Motor neuron (in vitro differentiated cells): ENCODE data around the gene WDR81. TPM values are rescaled to one million over a fixed set of nuclear protein-coding genes. Genes with fewer than 3 reads are reported as not detected.
A peak's percentile ranks its signal among the peaks of the same experiment; 100 is the strongest.
"Not testable (repeated sequence)": the region's sequence is repeated elsewhere in the genome, so short reads cannot be mapped to it uniquely, and the experiment has no call there.

Source experiments
- ATAC-seq, 8 experiments: fragments of 200-7000 bp; cut with Tn5 transposase; replicated peaks in 6 of 8; 2 replicates each; pipeline ENCODE4 v1.8.0; 2021; ENCODE audit warnings: mild to moderate bottlenecking in 8 of 8, moderate library complexity in 8 of 8
- H3K27ac ChIP-seq, 2 donors: fragments of 250-450 bp; sonication (Bioruptor Pico); 2 replicates each; pipeline ENCODE4 v1.9.0; 2021; ENCODE audit warnings: antibody characterized with exemption in 2 of 2, mild to moderate bottlenecking in 2 of 2, moderate library complexity in 1 of 2
- H3K4me1 ChIP-seq, 2 donors: fragments of 250-450 bp; sonication (Bioruptor Pico); replicated peaks in 1 of 2; 2 replicates each; pipeline ENCODE4 v1.6.1; 2021; ENCODE audit warnings: antibody characterized with exemption in 2 of 2, mild to moderate bottlenecking in 2 of 2, moderate library complexity in 1 of 2
- H3K4me3 ChIP-seq, 5 donors: fragments of 250-450 bp; sonication (Bioruptor Pico); 2 replicates each; pipeline ENCODE4 v1.9.0; 2021; ENCODE audit warnings: antibody characterized with exemption in 5 of 5, mild to moderate bottlenecking in 5 of 5, moderate library complexity in 4 of 5
- WGBS, 10 experiments: fragments of 450-650 bp; shearing (Covaris generic); methylation state at CpG; one replicate each; pipeline ENCODE4 v1.0.0; 2022; 5-methylcytosine and 5-hydroxymethylcytosine counted together
- in situ Hi-C, 9 experiments: fragments of 400-800 bp; cut with MboI; loops; one replicate each; pipeline ENCODE4 v1.15.0; 2021; ENCODE audit warnings: low sequenced_read_pairs in 9 of 9, low pct_unique_long_range_greater_than_20kb in 2 of 9; ENCODE audit not compliant: unreplicated experiment in 9 of 9
- total RNA-seq, 8 experiments: library from RNA; unstranded; fragments of 300-600 nt; gene quantifications; 2 replicates each; pipeline versions ENCODE4 v1.2.3 to v1.2.4, GENCODE V29; 2022

Gene WDR81
- total RNA-seq, 8 experiments from 2014 or later = 4.0 to 26.2 (median 9.1) TPM

GRCh38 chr17:1752425-1753262 is 28.1 kb downstream of the WDR81 start:
- ATAC-seq = peak in 4 of 8 experiments; percentile 9 to 87 (median 60)
- H3K4me3 ChIP-seq = no peak overlapping the region
- in situ Hi-C loops = no loop called here
- H3K27ac ChIP-seq = no peak overlapping the region
- peaks cover 6 to 15% of the 10 kb centered on the region in 2 donors for H3K4me1 ChIP-seq
- WGBS, 10 experiments = 20 to 77% (median 61%) methylated on average over 2 to 9 of the region's 18 CpGs; no CpG with 5 or more reads in 3 of the 10 experiments

- WGBS, 10 experiments = 91 to 100% (median 100%) methylated on average over 2 to 4 of the region's 23 CpGs; no CpG with 5 or more reads in 3 of the 10 experiments
- peak in 1 of 8 experiments; percentile 9 for ATAC-seq
- in situ Hi-C loops = no loop called here
- H3K4me3 ChIP-seq = no peak overlapping the region
- H3K4me1 ChIP-seq = peaks cover 6 to 15% of the 10 kb centered on the region in 2 donors
- no peak overlapping the region for H3K27ac ChIP-seq
Observed at GRCh38 chr17:1753767-1754429, 29.4 kb downstream of the WDR81 start.

- H3K4me3 ChIP-seq = no peak overlapping the region
- H3K27ac ChIP-seq = no peak overlapping the region
- ATAC-seq = peak in 4 of 8 experiments; percentile 18 to 33 (median 22)
- in situ Hi-C loops = no loop called here
- 73 to 100% methylated on average over 1 to 6 of the region's 25 CpGs; no CpG with 5 or more reads in 8 of the 10 experiments for WGBS, 10 experiments
- H3K4me1 ChIP-seq = peaks cover 6 to 15% of the 10 kb centered on the region in 2 donors
Observed at GRCh38 chr17:1754430-1755112, 30.1 kb downstream of the WDR81 start.

- in situ Hi-C loops = no loop called here
- WGBS, 10 experiments = 63 to 95% (median 88%) methylated on average over 4 to 9 of the region's 20 CpGs; no CpG with 5 or more reads in 6 of the 10 experiments
- Histone ChIP-seq H3K27ac (no peak overlapping the region), H3K4me3 (no peak overlapping the region), H3K4me1 (peaks cover 6 to 15% of the 10 kb centered on the region in 2 donors)
- ATAC-seq = peak in 5 of 8 experiments; percentile 21 to 36 (median 29)
Observed at GRCh38 chr17:1755252-1755826, 30.8 kb downstream of the WDR81 start.

GRCh38 chr17:1755827-1756262 is 31.3 kb downstream of the WDR81 start:
- ATAC-seq = peak in 5 of 8 experiments; percentile 40 to 68 (median 51)
- H3K27ac ChIP-seq = no peak overlapping the region
- peaks cover 6 to 15% of the 10 kb centered on the region in 2 donors for H3K4me1 ChIP-seq
- H3K4me3 ChIP-seq = no peak overlapping the region
- in situ Hi-C loops = no loop called here
- WGBS, 10 experiments = 20 to 90% (median 54%) methylated on average over 1 to 6 of the region's 17 CpGs; no CpG with 5 or more reads in 5 of the 10 experiments

GRCh38 chr17:1758807-1759206 is 34.3 kb downstream of the WDR81 start:
- 69 to 86% (median 80%) methylated on average over 2 to 9 of the region's 15 CpGs; no CpG with 5 or more reads in 4 of the 10 experiments for WGBS, 10 experiments
- Histone ChIP-seq H3K4me1 (peaks cover 29 to 37% of the 10 kb centered on the region in 2 donors), H3K27ac (no peak overlapping the region), H3K4me3 (no peak overlapping the region)
- in situ Hi-C loops = no loop called here
- no peak for ATAC-seq

GRCh38 chr17:1759529-1759928 is 35.0 kb downstream of the WDR81 start:
- 30 to 100% (median 76%) methylated on average over 1 to 5 of the region's 5 CpGs; no CpG with 5 or more reads in 1 of the 10 experiments for WGBS, 10 experiments
- no peak overlapping the region for H3K27ac ChIP-seq
- in situ Hi-C loops = no loop called here
- ATAC-seq = no peak
- H3K4me3 ChIP-seq = no peak overlapping the region
- H3K4me1 ChIP-seq = peaks cover 29 to 39% of the 10 kb centered on the region in 2 donors

- WGBS, 10 experiments = 15 to 60% (median 35%) methylated on average over 1 to 6 of the region's 21 CpGs; no CpG with 5 or more reads in 6 of the 10 experiments
- ATAC-seq = peak; percentile 52 to 70 (median 60)
- peak overlapping the region in 2 of 5 donors; percentile 16 to 21 for H3K4me3 ChIP-seq
- in situ Hi-C loops = no loop called here
- peak overlapping the region in 1 of 2 donors; percentile 24 for H3K27ac ChIP-seq
- peaks cover 23 to 29% of the 10 kb centered on the region in 2 donors for H3K4me1 ChIP-seq
Observed at GRCh38 chr17:1762233-1762900, 37.9 kb downstream of the WDR81 start.

GRCh38 chr17:1762901-1763898 is 38.7 kb downstream of the WDR81 start:
- 0 to 100% (median 33%) methylated on average over 1 to 6 of the region's 22 CpGs; no CpG with 5 or more reads in 4 of the 10 experiments for WGBS, 10 experiments
- peak overlapping the region in 2 of 5 donors; percentile 6 to 16 for H3K4me3 ChIP-seq
- peak; percentile 53 to 71 (median 65) for ATAC-seq
- in situ Hi-C loops = no loop called here
- H3K27ac ChIP-seq = peak overlapping the region in 1 of 2 donors; percentile 24
- peaks cover 23 to 29% of the 10 kb centered on the region in 2 donors for H3K4me1 ChIP-seq

GRCh38 chr17:1764284-1764683 is 39.8 kb downstream of the WDR81 start:
- in situ Hi-C loops = no loop called here
- ATAC-seq = peak; percentile 3 to 64 (median 40)
- Histone ChIP-seq H3K4me3 (no peak overlapping the region), H3K4me1 (peaks cover 23 to 30% of the 10 kb centered on the region in 2 donors), H3K27ac (no peak overlapping the region)
- 0 to 100% (median 13%) methylated on average over 1 to 10 of the region's 11 CpGs; no CpG with 5 or more reads in 2 of the 10 experiments for WGBS, 10 experiments

- H3K4me3 ChIP-seq, H3K27ac ChIP-seq, ATAC-seq, in situ Hi-C loops: not testable (repeated sequence)
- 71 to 100% (median 100%) methylated on average over 1 to 6 of the region's 7 CpGs; no CpG with 5 or more reads in 3 of the 10 experiments for WGBS, 10 experiments
- H3K4me1 ChIP-seq = peaks cover 26 to 34% of the 10 kb centered on the region in 2 donors
Observed at GRCh38 chr17:1764705-1765104, 40.2 kb downstream of the WDR81 start.
